Smooth muscle cell (in vitro differentiated cells): ENCODE results near the gene MAPK13. TPM values are rescaled to one million over a fixed set of nuclear protein-coding genes. Genes with fewer than 3 reads are reported as not detected.

ENCODE experiments used
- DNase-seq: peaks from one replicate; lab custom pipeline; 2025; ENCODE audit not compliant: unreplicated experiment; lab: John Stamatoyannopoulos, UW
- H2AFZ ChIP-seq: fragments of 200-600 bp; sonication (generic); 2 replicates; pipeline ENCODE4 v1.6.0; 2016; ENCODE audit warnings: antibody characterized with exemption, low read depth, mild to moderate bottlenecking
- H3F3A ChIP-seq: fragments of 200-600 bp; sonication (generic); 2 replicates; pipeline ENCODE4 v1.6.0; 2017; ENCODE audit warnings: antibody characterized with exemption, low read depth
- H3K27ac ChIP-seq: fragments of 200-600 bp; sonication (generic); 2 replicates; pipeline ENCODE4 v1.5.1; 2016; ENCODE audit warnings: low read depth, mild to moderate bottlenecking
- H3K27me3 ChIP-seq: fragments of 200-600 bp; sonication (generic); 2 replicates; pipeline ENCODE4 v1.6.1; 2016; ENCODE audit warnings: low read depth, mild to moderate bottlenecking
- H3K36me3 ChIP-seq: fragments of 200-600 bp; sonication (generic); 2 replicates; pipeline ENCODE4 v1.5.1; 2016; ENCODE audit warnings: low read depth
- H3K4me1 ChIP-seq: fragments of 200-600 bp; sonication (generic); 2 replicates; pipeline ENCODE4 v1.5.1; 2016; ENCODE audit warnings: low read depth
- H3K4me2 ChIP-seq: fragments of 200-600 bp; sonication (generic); 2 replicates; pipeline ENCODE4 v1.6.0; 2016; ENCODE audit warnings: mild to moderate bottlenecking
- H3K4me3 ChIP-seq: fragments of 200-600 bp; sonication (generic); 2 replicates; pipeline ENCODE4 v1.5.1; 2016; ENCODE audit warnings: mild to moderate bottlenecking
- H3K79me2 ChIP-seq: fragments of 200-600 bp; sonication (generic); 2 replicates; pipeline ENCODE4 v1.6.0; 2016; ENCODE audit warnings: low read depth, mild to moderate bottlenecking
- H3K9ac ChIP-seq: fragments of 200-600 bp; sonication (generic); 2 replicates; pipeline ENCODE4 v1.6.0; 2016; ENCODE audit warnings: low read depth
- H3K9me3 ChIP-seq: fragments of 200-600 bp; sonication (generic); replicated peaks from 2 replicates; pipeline ENCODE4 v1.5.1; 2016; ENCODE audit warnings: low read depth
- H4K20me1 ChIP-seq: fragments of 200-600 bp; sonication (generic); 2 replicates; pipeline ENCODE4 v1.6.0; 2016; ENCODE audit warnings: low read depth
- whole genome bisulfite sequencing: methylation state at CpG from one replicate; pipeline ENCODE4 v1.1.7; 2016; ENCODE audit warnings: low lambda C conversion rate; 5-methylcytosine and 5-hydroxymethylcytosine counted together
- polyA plus RNA-seq: library from polyadenylated mRNA; unstranded; fragments of >200 nt; fragmentation: Nextera tagmentation; extraction: Ambion mirVana; gene quantifications from 2 replicates; pipeline ENCODE4 v1.2.1, GENCODE V29; 2016
- total RNA-seq: library from RNA; depleted of rRNA; stranded (reverse); fragments of >200 nt; gene quantifications from 2 replicates; pipeline ENCODE4 v1.2.3, GENCODE V29; 2014
- TF ChIP-seq, protein P1 (sequence below): fragments of 200-600 bp; sonication (generic); IDR thresholded peaks from 2 replicates; pipeline ENCODE4 v1.5.1; 2017; ENCODE audit warnings: borderline replicate concordance, mild to moderate bottlenecking, antibody characterized with exemption; ENCODE audit not compliant: insufficient read depth, poor library complexity, severe bottlenecking

The MAPK13 gene
- total and polyA plus RNA-seq, 2 experiments from 2014 or later = 8.4 to 11.3 TPM

DNA sequence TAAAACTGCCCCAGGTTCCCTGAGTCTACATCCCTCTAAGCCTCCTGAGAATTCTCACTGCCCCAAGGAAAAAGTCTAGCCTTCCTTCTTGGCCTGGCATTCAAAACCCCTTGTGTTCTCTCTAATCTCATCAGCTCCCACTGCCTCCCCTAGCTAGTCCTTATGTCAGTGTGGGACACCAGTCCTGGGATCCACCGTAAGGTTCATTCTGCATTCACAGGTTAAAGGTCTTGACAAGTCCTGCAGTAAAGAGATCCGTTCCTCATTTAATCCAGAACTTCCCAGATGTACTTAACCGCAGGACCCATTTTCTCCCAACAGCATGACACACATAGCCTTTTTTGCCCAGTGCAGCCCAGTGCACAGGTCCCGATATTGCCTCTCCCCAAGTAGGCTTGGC is 11.6 kb downstream of the MAPK13 start:
- H3K36me3 ChIP-seq = no peaks in the 10 kb centered on the region
- H3K9ac ChIP-seq = no peak overlapping the region
- no peaks in the 10 kb centered on the region for H3F3A ChIP-seq
- no peak overlapping the region for H2AFZ ChIP-seq
- no peaks in the 10 kb centered on the region for H3K27me3 ChIP-seq
- H3K4me2 ChIP-seq = no peak overlapping the region
- H3K27ac ChIP-seq = no peak overlapping the region
- TF ChIP-seq, protein P1, sequence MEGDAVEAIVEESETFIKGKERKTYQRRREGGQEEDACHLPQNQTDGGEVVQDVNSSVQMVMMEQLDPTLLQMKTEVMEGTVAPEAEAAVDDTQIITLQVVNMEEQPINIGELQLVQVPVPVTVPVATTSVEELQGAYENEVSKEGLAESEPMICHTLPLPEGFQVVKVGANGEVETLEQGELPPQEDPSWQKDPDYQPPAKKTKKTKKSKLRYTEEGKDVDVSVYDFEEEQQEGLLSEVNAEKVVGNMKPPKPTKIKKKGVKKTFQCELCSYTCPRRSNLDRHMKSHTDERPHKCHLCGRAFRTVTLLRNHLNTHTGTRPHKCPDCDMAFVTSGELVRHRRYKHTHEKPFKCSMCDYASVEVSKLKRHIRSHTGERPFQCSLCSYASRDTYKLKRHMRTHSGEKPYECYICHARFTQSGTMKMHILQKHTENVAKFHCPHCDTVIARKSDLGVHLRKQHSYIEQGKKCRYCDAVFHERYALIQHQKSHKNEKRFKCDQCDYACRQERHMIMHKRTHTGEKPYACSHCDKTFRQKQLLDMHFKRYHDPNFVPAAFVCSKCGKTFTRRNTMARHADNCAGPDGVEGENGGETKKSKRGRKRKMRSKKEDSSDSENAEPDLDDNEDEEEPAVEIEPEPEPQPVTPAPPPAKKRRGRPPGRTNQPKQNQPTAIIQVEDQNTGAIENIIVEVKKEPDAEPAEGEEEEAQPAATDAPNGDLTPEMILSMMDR = no peak
- WGBS = 98% methylated on average over 4 of the region's 4 CpGs
- H3K79me2 ChIP-seq = no peaks in the 10 kb centered on the region
- no peaks in the 10 kb centered on the region for H3K4me1 ChIP-seq
- DNase-seq = no peak
- H4K20me1 ChIP-seq = no peaks in the 10 kb centered on the region
- no peak overlapping the region for H3K4me3 ChIP-seq
- H3K9me3 ChIP-seq = no peaks in the 10 kb centered on the region

DNA sequence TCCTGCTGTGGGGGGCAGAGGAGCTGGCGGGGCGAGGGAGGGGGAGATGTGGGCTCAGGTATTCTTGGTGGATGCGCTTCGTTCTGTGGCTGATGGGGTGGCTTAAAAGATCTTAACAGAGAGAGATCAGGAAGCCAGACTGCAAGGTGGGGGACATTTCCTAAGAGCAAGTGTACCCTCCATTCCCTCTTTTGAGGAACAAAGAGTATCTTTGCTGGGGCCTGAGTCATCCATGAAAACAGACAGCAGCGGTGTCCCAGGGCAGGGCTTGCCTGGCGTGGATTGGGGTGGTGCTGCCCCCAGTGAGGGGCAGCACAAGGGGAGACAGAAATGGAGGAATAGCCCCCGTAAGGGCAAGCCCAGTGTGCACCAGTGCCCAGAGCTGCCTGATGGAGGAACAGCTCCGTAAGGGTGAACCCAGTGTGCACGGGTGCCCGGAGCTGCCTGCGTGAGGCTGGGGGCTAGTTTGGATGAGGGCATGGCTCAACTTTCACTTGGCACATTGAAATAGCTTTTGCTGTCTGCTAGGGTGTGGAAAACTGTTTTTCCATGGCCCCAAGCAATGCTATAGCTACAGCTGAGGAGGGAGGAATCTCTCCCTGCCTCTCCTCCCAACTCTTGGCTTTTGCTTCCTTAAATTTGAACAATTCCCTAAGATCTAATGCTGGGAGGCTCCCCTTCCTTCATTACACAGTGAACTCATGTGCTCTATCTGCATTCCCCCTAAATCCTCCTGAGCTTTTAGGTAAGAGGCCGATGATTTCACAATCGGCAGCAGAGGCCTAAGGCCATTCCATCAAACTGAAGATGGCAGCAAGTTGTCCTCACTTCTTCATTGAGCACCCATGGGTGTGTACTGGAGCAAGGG is 12.9 kb downstream of the MAPK13 start:
- Histone ChIP-seq H3K9ac (no peak overlapping the region), H3K9me3 (no peaks in the 10 kb centered on the region), H2AFZ (no peak overlapping the region), H3K4me1 (no peaks in the 10 kb centered on the region), H3K36me3 (no peaks in the 10 kb centered on the region), H3K4me2 (no peak overlapping the region), H3K4me3 (no peak overlapping the region), H4K20me1 (no peaks in the 10 kb centered on the region), H3K79me2 (no peaks in the 10 kb centered on the region), H3K27me3 (no peaks in the 10 kb centered on the region), H3K27ac (no peak overlapping the region), H3F3A (no peaks in the 10 kb centered on the region)
- WGBS = 95% methylated on average over 13 of the region's 13 CpGs
- no peak for DNase-seq
- TF ChIP-seq, protein P1 = no peak

DNA sequence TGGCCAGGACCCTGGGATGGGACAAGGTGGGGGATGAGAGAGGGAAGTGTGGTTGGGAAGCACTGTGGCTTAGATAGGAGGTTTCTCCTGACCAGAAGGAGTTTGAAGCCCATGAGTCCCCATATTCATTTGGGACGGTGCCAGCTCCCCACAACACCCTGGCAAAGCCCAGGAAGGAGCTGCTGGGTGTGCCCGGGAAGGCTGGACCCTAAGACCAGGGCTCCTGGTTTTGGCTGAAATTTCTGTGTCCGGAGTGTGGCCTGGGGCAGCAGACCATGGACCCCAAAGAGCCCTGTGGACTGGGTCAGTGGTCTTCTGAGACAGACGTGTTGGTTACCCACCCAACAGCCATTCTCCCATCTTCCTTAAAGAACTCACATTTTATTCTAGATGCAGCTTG is 15.2 kb downstream of the MAPK13 start:
- no peaks in the 10 kb centered on the region for H3K9me3 ChIP-seq
- no peak overlapping the region for H2AFZ ChIP-seq
- no peak for DNase-seq
- H3K4me1 ChIP-seq = no peaks in the 10 kb centered on the region
- H3K27ac ChIP-seq = no peak overlapping the region
- no peaks in the 10 kb centered on the region for H3K79me2 ChIP-seq
- TF ChIP-seq, protein P1 = no peak
- H3K4me2 ChIP-seq = no peak overlapping the region
- H3K36me3 ChIP-seq = no peaks in the 10 kb centered on the region
- no peaks in the 10 kb centered on the region for H3K27me3 ChIP-seq
- H3K4me3 ChIP-seq = no peak overlapping the region
- no peaks in the 10 kb centered on the region for H3F3A ChIP-seq
- WGBS = 78% methylated on average over 4 of the region's 4 CpGs
- H3K9ac ChIP-seq = no peak overlapping the region
- no peaks in the 10 kb centered on the region for H4K20me1 ChIP-seq

GRCh38 chr6:36147294-36147693 is 17.0 kb downstream of the MAPK13 start:
- 98% methylated on average over 3 of the region's 3 CpGs for WGBS

More at GRCh38 chr6:36147294-36147693, 17.0 kb downstream of the MAPK13 start:
- Histone ChIP-seq H3K27me3 (no peaks in the 10 kb centered on the region), H3K79me2 (no peaks in the 10 kb centered on the region), H3K4me3 (no peak overlapping the region), H4K20me1 (no peaks in the 10 kb centered on the region), H3F3A (no peaks in the 10 kb centered on the region), H3K27ac (no peak overlapping the region), H3K36me3 (no peaks in the 10 kb centered on the region), H3K9ac (no peak overlapping the region), H3K9me3 (no peaks in the 10 kb centered on the region), H3K4me2 (no peak overlapping the region), H2AFZ (no peak overlapping the region), H3K4me1 (no peaks in the 10 kb centered on the region)
- TF ChIP-seq, protein P1 = no peak
- no peak for DNase-seq
